HCT116 (cell line): ENCODE results near the gene CCNE1. TPM values are rescaled to one million over a fixed set of nuclear protein-coding genes. Genes with fewer than 3 reads are reported as not detected.
A peak's percentile ranks its signal among the peaks of the same experiment; 100 is the strongest.

Experiments
- ATAC-seq: fragments of 200-7000 bp; cut with Tn5 transposase; 2 replicates; pipeline ENCODE4 v1.9.1; 2020; ENCODE audit warnings: mild to moderate bottlenecking, moderate library complexity
- BruUV-seq: library from RNA; stranded (reverse); fragments of 400-500 nt; replicated peaks from 2 replicates; lab custom pipeline; 2021; lab: Mats Ljungman, UMichigan
- CTCF ChIA-PET: fragments of 300-600 bp; sonication (Branson Sonifier 250); formaldehyde crosslinking; loops from one replicate; lab custom pipeline; 2021; ENCODE audit warnings: antibody characterized with exemption; lab: Charles Lee
- POLR2A ChIA-PET: fragments of 300-600, 350-600 bp; sonication (Branson Sonifier 250); formaldehyde crosslinking; loops from one replicate; lab custom pipeline; 2021; ENCODE audit warnings: antibody characterized with exemption; lab: Charles Lee
- RAD21 ChIA-PET, 2 experiments: fragments of 300-600 bp; sonication (Branson Sonifier 250); formaldehyde crosslinking; loops; one replicate each; lab custom pipeline; 2023; ENCODE audit warnings: low total read pairs in 2 of 2; ENCODE audit not compliant: uncharacterized antibody in 2 of 2, unreplicated experiment in 2 of 2, low non-redundant PET in 1 of 2; lab: Charles Lee
- DNase-seq: peaks from one replicate; pipeline ENCODE4 v3.0.0-alpha.2; 2010; ENCODE audit warnings: low read depth, low spot score
- H2AFZ ChIP-seq: fragments of 200-600 bp; shearing (Covaris generic), sonication (generic); 2 replicates; pipeline ENCODE4 v1.6.1; 2017; ENCODE audit warnings: low read depth, mixed run types, mixed read lengths, antibody characterized with exemption, low read length; ENCODE audit not compliant: poor library complexity, severe bottlenecking
- H3K27ac ChIP-seq: 2 replicates; pipeline ENCODE4 v1.5.1; 2012; ENCODE audit warnings: low read depth, low read length
- H3K27me3 ChIP-seq: fragments of 200-600 bp; sonication (generic); 2 replicates; pipeline ENCODE4 v1.6.1; 2016; ENCODE audit warnings: mixed run types, low read length, mixed read lengths; ENCODE audit not compliant: insufficient read depth
- H3K36me3 ChIP-seq, 2 experiments: fragments of 200-500 bp in 1 of 2; fragments of 200-600 bp in 1 of 2; sonication (Bioruptor generic) in 1 of 2; sonication (generic) in 1 of 2; 2 replicates each; pipeline versions ENCODE4 v1.5.1 to v1.6.1; 2014 to 2016; ENCODE audit warnings: low read length in 2 of 2, inconsistent platforms in 1 of 2, mixed read lengths in 1 of 2, mixed run types in 1 of 2; ENCODE audit not compliant: insufficient read depth in 2 of 2, control insufficient read depth in 1 of 2
- H3K4me1 ChIP-seq, 2 experiments: fragments of 200-600 bp in 1 of 2; sonication (generic) in 1 of 2; 2 replicates each; pipeline versions ENCODE4 v1.5.1 to v1.6.1; 2012 to 2017; ENCODE audit warnings: low read length in 2 of 2, inconsistent platforms in 1 of 2, mild to moderate bottlenecking in 1 of 2, mixed read lengths in 1 of 2, mixed run types in 1 of 2, moderate library complexity in 1 of 2; ENCODE audit not compliant: insufficient read depth in 2 of 2, control insufficient read depth in 1 of 2
- H3K4me2 ChIP-seq: fragments of 200-600 bp; sonication (generic); 2 replicates; pipeline ENCODE4 v1.6.1; 2017; ENCODE audit warnings: mixed run types, low read length, mixed read lengths
- H3K4me3 ChIP-seq, 2 experiments: fragments of 200-600 bp in 1 of 2; sonication (generic) in 1 of 2; replicated peaks in 1 of 2; 2 replicates each; pipeline ENCODE4 v1.5.1; 2011 to 2016; ENCODE audit warnings: low read length in 2 of 2, control low read depth in 1 of 2, low read depth in 1 of 2, mild to moderate bottlenecking in 1 of 2, mixed read lengths in 1 of 2, mixed run types in 1 of 2
- H3K79me2 ChIP-seq: fragments of 200-600 bp; sonication (generic); 2 replicates; pipeline ENCODE4 v1.6.1; 2017; ENCODE audit warnings: mild to moderate bottlenecking, mixed run types, low read length, moderate library complexity, mixed read lengths; ENCODE audit not compliant: insufficient read depth
- H3K9ac ChIP-seq: fragments of 200-600 bp; sonication (generic); 2 replicates; pipeline ENCODE4 v1.6.1; 2016; ENCODE audit warnings: low read length, mixed read lengths
- H3K9me2 ChIP-seq: fragments of 200-600 bp; sonication (generic), shearing (Covaris generic); 2 replicates; pipeline ENCODE4 v1.6.1; 2017; ENCODE audit warnings: mixed run types, mild to moderate bottlenecking, moderate library complexity; ENCODE audit not compliant: insufficient read depth
- H3K9me3 ChIP-seq, 2 experiments: fragments of 200-500 bp in 1 of 2; fragments of 200-600 bp in 1 of 2; sonication (Bioruptor generic) in 1 of 2; sonication (generic) in 1 of 2; 2 replicates each; pipeline ENCODE4 v1.6.1; 2014 to 2017; ENCODE audit warnings: low read length in 2 of 2, mixed read lengths in 2 of 2, inconsistent platforms in 1 of 2, low read depth in 1 of 2, mild to moderate bottlenecking in 1 of 2, mixed run types in 1 of 2, moderate library complexity in 1 of 2; ENCODE audit not compliant: control insufficient read depth in 1 of 2, insufficient read depth in 1 of 2
- H4K20me1 ChIP-seq: fragments of 200-600 bp; sonication (generic), shearing (Covaris generic); 2 replicates; pipeline ENCODE4 v1.6.1; 2017; ENCODE audit warnings: mixed run types, mild to moderate bottlenecking, moderate library complexity; ENCODE audit not compliant: insufficient read depth
- ATF3 ChIP-seq: IDR thresholded peaks from 2 replicates; pipeline ENCODE4 v1.6.1; 2012
- CBX3 ChIP-seq: IDR thresholded peaks from 2 replicates; pipeline ENCODE4 v1.6.1; 2012; ENCODE audit warnings: low read depth
- ELF1 ChIP-seq: IDR thresholded peaks from 2 replicates; pipeline ENCODE4 v1.6.1; 2012; ENCODE audit warnings: low read depth, borderline replicate concordance
- EZH2phosphoT487 ChIP-seq: fragments of 200-600 bp; IDR thresholded peaks from 2 replicates; pipeline ENCODE4 v1.6.1; 2018; ENCODE audit warnings: antibody characterized with exemption, borderline replicate concordance
- JUND ChIP-seq: IDR thresholded peaks from 2 replicates; pipeline ENCODE4 v1.6.1; 2012
- POLR2A ChIP-seq: IDR thresholded peaks from 2 replicates; pipeline ENCODE4 v1.7.0; 2011; ENCODE audit warnings: borderline replicate concordance; ENCODE audit not compliant: insufficient read depth, insufficient read length; ENCODE audit errors: extremely low read depth
- POLR2AphosphoS5 ChIP-seq: IDR thresholded peaks from 2 replicates; pipeline ENCODE4 v1.6.1; 2011; ENCODE audit warnings: mild to moderate bottlenecking, low read depth, low read length, moderate library complexity
- TCF7L2 ChIP-seq: IDR thresholded peaks from 2 replicates; pipeline ENCODE4 v1.7.0; 2011; ENCODE audit warnings: borderline replicate concordance, inconsistent platforms; ENCODE audit not compliant: insufficient read depth, insufficient read length; ENCODE audit errors: extremely low read depth
- ZFX ChIP-seq: fragments of 450-650 bp; IDR thresholded peaks from 2 replicates; pipeline ENCODE4 v1.6.1; 2017
- ZNF274 ChIP-seq: fragments of 200-500 bp; sonication (Bioruptor generic); IDR thresholded peaks from 2 replicates; pipeline ENCODE4 v1.6.1; 2014; ENCODE audit warnings: mild to moderate bottlenecking, low read depth, low read length, inconsistent platforms
- intact Hi-C: fragments of 100-400 bp; cut with micrococcal nuclease; formaldehyde crosslinking; loops from 2 replicates; pipeline ENCODE4 v1.10.0; 2022
- total RNA-seq: library from RNA; stranded (reverse); gene quantifications from one replicate; pipeline ENCODE4 v1.2.1, GENCODE V29; 2021; ENCODE audit not compliant: unreplicated experiment
- TF ChIP-seq, protein P1 (sequence below): IDR thresholded peaks from 2 replicates; pipeline ENCODE4 v1.6.1; 2012; ENCODE audit warnings: low read depth

The CCNE1 gene
- total RNA-seq, 1 experiment from 2014 or later = 29.3 TPM

DNA sequence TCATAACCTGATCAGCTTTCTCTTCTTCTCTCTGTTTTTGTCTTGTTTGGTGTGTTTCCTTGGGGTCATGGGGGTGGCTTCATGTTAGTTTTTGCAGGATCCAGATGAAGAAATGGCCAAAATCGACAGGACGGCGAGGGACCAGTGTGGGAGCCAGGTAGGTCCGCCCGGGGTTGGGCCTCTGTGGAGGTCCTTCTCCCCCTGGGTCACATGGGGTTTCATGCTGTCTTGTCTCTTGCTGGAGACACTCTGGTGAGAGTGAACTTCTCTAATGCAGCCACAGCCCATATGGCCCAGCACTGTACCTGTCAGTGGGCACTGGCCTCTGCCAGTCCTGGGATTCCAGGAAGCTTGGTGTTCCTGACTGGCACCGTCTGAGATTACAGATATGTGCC, 1.1 kb downstream of the CCNE1 start (continued):
- TF ChIP-seq POLR2A (no peak), ELF1 (no peak), ZNF274 (no peak), CBX3 (no peak), ATF3 (no peak), POLR2AphosphoS5 (no peak), JUND (no peak)

DNA sequence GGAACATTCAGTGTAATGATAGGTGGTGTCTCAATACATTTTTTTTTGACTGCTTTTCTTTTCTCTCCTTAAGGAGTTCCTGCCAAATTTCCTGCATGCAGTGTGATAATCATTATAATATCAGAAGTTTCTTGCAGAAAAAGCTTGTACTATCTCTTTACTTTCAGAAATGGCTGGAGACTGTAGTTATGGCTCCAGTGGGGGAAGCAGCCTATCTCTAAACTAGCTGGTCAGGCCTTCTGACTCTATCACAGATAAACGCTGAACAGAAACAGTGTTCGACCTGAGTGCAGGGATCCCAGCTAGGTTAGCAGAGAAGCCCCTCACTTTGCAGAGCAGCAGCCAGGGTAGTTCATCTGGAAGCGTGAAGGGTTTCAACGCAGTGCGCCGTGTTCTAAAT, 1.9 kb downstream of the CCNE1 start:
- H3K4me3 ChIP-seq = no peak overlapping the region
- no peaks in the 10 kb centered on the region for H3K27me3 ChIP-seq
- BruUV-seq = no TSS peak
- no peaks in the 10 kb centered on the region for H4K20me1 ChIP-seq
- H3K36me3 ChIP-seq = peaks cover 9 to 22% of the 10 kb centered on the region in 2 experiments; a peak in 2 of 4 replicates
- ChIA-PET POLR2A (no interaction called here), RAD21 (no interaction called here), CTCF (no interaction called here)
- intact Hi-C loops = no loop called here
- H3K4me1 ChIP-seq = peaks cover 7 to 20% of the 10 kb centered on the region in 2 experiments; a peak in 3 of 4 replicates
- H3K79me2 ChIP-seq = peaks cover 8% of the 10 kb centered on the region; the same call in 1 of the 2 replicates
- H3K9me3 ChIP-seq = no peaks in the 10 kb centered on the region
- H3K4me2 ChIP-seq = peak overlapping the region; percentile 90; the same call in 1 of the 2 replicates
- no peaks in the 10 kb centered on the region for H3K9me2 ChIP-seq
- no peak overlapping the region for H2AFZ ChIP-seq
- ATAC-seq (no peak), DNase-seq (no peak)
- TF ChIP-seq EZH2phosphoT487 (no peak), ATF3 (no peak), ZFX (no peak), TCF7L2 (no peak)
- TF ChIP-seq, protein P1, sequence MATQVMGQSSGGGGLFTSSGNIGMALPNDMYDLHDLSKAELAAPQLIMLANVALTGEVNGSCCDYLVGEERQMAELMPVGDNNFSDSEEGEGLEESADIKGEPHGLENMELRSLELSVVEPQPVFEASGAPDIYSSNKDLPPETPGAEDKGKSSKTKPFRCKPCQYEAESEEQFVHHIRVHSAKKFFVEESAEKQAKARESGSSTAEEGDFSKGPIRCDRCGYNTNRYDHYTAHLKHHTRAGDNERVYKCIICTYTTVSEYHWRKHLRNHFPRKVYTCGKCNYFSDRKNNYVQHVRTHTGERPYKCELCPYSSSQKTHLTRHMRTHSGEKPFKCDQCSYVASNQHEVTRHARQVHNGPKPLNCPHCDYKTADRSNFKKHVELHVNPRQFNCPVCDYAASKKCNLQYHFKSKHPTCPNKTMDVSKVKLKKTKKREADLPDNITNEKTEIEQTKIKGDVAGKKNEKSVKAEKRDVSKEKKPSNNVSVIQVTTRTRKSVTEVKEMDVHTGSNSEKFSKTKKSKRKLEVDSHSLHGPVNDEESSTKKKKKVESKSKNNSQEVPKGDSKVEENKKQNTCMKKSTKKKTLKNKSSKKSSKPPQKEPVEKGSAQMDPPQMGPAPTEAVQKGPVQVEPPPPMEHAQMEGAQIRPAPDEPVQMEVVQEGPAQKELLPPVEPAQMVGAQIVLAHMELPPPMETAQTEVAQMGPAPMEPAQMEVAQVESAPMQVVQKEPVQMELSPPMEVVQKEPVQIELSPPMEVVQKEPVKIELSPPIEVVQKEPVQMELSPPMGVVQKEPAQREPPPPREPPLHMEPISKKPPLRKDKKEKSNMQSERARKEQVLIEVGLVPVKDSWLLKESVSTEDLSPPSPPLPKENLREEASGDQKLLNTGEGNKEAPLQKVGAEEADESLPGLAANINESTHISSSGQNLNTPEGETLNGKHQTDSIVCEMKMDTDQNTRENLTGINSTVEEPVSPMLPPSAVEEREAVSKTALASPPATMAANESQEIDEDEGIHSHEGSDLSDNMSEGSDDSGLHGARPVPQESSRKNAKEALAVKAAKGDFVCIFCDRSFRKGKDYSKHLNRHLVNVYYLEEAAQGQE = no peak
- H3K9ac ChIP-seq = no peak overlapping the region
- no peak overlapping the region for H3K27ac ChIP-seq
